HepG2 (cell line): ENCODE data around the gene SPC24. TPM values are rescaled to one million over a fixed set of nuclear protein-coding genes. Genes with fewer than 3 reads are reported as not detected.

Experiments used
- ATAC-seq: fragments of 200-7000 bp; cut with Tn5 transposase; 3 replicates; pipeline ENCODE4 v1.9.1; 2020; ENCODE audit warnings: mild to moderate bottlenecking, moderate library complexity
- BruUV-seq: library from RNA; stranded (reverse); fragments of 400-500 nt; replicated peaks from 2 replicates; lab custom pipeline; 2021; lab: Mats Ljungman, UMichigan
- CTCF ChIA-PET: fragments of 300-600 bp; formaldehyde crosslinking; extraction: SDS; loops from one replicate; lab custom pipeline; 2021; ENCODE audit warnings: low total read pairs, inconsistent platforms, low intra/inter-chr PET ratio; lab: Yijun Ruan, JAX
- POLR2A ChIA-PET: fragments of 350-600 bp; sonication (Branson Sonifier 250); formaldehyde crosslinking; loops from one replicate; lab custom pipeline; 2020; ENCODE audit warnings: antibody characterized with exemption, inconsistent platforms; lab: Yijun Ruan, JAX
- DNase-seq: peaks from one replicate; pipeline ENCODE4 v3.0.0-alpha.2; 2015; ENCODE audit warnings: low spot score
- FAIRE-seq: peaks from 3 replicates; lab custom pipeline; 2011; peaks lifted over from hg19 to GRCh38; lab: Jason Lieb, UNC
- H2AFZ ChIP-seq: one replicate; pipeline ENCODE4 v1.6.1; 2011; ENCODE audit warnings: low read length, inconsistent platforms
- H3K27ac ChIP-seq: fragments of 300-600 bp; 3 replicates; pipeline ENCODE4 v1.8.0; 2011; ENCODE audit warnings: mixed run types, mild to moderate bottlenecking, mixed read lengths, low read length, inconsistent platforms; ENCODE audit not compliant: insufficient read depth; ENCODE audit errors: extremely low read length
- H3K27me3 ChIP-seq, 2 experiments: fragments of 200-600 bp in 1 of 2; 2 replicates in 1 of 2; 3 replicates in 1 of 2; pipeline versions ENCODE4 v1.6.0 to v1.8.0; 2011; ENCODE audit warnings: low read length in 2 of 2, mild to moderate bottlenecking in 2 of 2, moderate library complexity in 2 of 2, inconsistent platforms in 1 of 2; ENCODE audit not compliant: insufficient read depth in 2 of 2, control insufficient read depth in 1 of 2
- H3K36me3 ChIP-seq, 2 experiments: fragments of 200-600 bp in 1 of 2; replicated peaks in 1 of 2; 2 replicates in 1 of 2; 3 replicates in 1 of 2; pipeline versions ENCODE4 v1.5.1 to v1.8.0; 2011; ENCODE audit warnings: low read length in 2 of 2, inconsistent platforms in 1 of 2; ENCODE audit not compliant: insufficient read depth in 2 of 2, control insufficient read depth in 1 of 2
- H3K4me1 ChIP-seq: 2 replicates; pipeline ENCODE4 v1.5.1; 2012; ENCODE audit warnings: low read length, inconsistent platforms; ENCODE audit not compliant: insufficient read depth
- H3K4me2 ChIP-seq: 2 replicates; pipeline ENCODE4 v1.6.0; 2011; ENCODE audit warnings: low read depth, low read length, inconsistent platforms
- H3K4me3 ChIP-seq, 3 experiments: fragments of 200-600 bp in 1 of 3; sonication (generic), shearing (Covaris generic) in 1 of 3; replicated peaks in 1 of 3; 2 replicates each; pipeline ENCODE4 v1.5.1; 2011 to 2016; ENCODE audit warnings: low read length in 3 of 3, inconsistent platforms in 2 of 3, low read depth in 2 of 3, mild to moderate bottlenecking in 2 of 3, control low read depth in 1 of 3, mixed read lengths in 1 of 3; ENCODE audit not compliant: insufficient read depth in 1 of 3
- H3K79me2 ChIP-seq: one replicate; pipeline ENCODE4 v1.6.1; 2011; ENCODE audit warnings: low read length, inconsistent platforms; ENCODE audit not compliant: insufficient read depth
- H3K9ac ChIP-seq: 2 replicates; pipeline ENCODE4 v1.6.0; 2011; ENCODE audit warnings: mild to moderate bottlenecking, low read depth, low read length, inconsistent platforms; ENCODE audit not compliant: insufficient read depth
- H3K9me3 ChIP-seq: 2 replicates; pipeline ENCODE4 v1.5.1; 2012; ENCODE audit warnings: mild to moderate bottlenecking, low read length
- H4K20me1 ChIP-seq: 2 replicates; pipeline ENCODE4 v1.6.0; 2011; ENCODE audit warnings: inconsistent platforms, mild to moderate bottlenecking, low read length, moderate library complexity; ENCODE audit not compliant: insufficient read depth
- KAT8 ChIP-seq: IDR thresholded peaks from 2 replicates; pipeline ENCODE4 v1.6.1; 2016; ENCODE audit warnings: missing genetic modification reagents, missing compliant biosample characterization
- POLR2G ChIP-seq: fragments of 200-400 bp; formaldehyde crosslinking; IDR thresholded peaks from 2 replicates; pipeline ENCODE4 v1.6.1; 2018; ENCODE audit warnings: mild to moderate bottlenecking, low read depth, low read length, moderate library complexity
- TCF12 ChIP-seq, 2 experiments: fragments of 450-650 bp in 1 of 2; sonication (generic) in 1 of 2; formaldehyde crosslinking in 1 of 2; IDR thresholded peaks; 2 replicates each; pipeline versions ENCODE4 v1.6.1 to v1.8.0; 2017 to 2022; ENCODE audit warnings: antibody characterized with exemption in 1 of 2, mild to moderate bottlenecking in 1 of 2, missing genetic modification reagents in 1 of 2, moderate library complexity in 1 of 2
- WGBS: methylation state at CpG from one replicate; pipeline ENCODE4 v1.1.6; 2017; ENCODE audit warnings: low lambda C conversion rate; 5-methylcytosine and 5-hydroxymethylcytosine counted together
- in situ Hi-C: cut with HindIII; loops from 2 replicates; pipeline ENCODE4 v1.10.0; 2017; ENCODE audit warnings: low pct_unique_long_range_greater_than_20kb; ENCODE audit not compliant: extremely low pct_ligation_motif_present
- intact Hi-C: fragments of 100-400 bp; cut with micrococcal nuclease; formaldehyde crosslinking; loops from one replicate; pipeline ENCODE4 v1.10.0; 2022; ENCODE audit not compliant: unreplicated experiment
- polyA plus RNA-seq, 8 experiments: library from polyadenylated mRNA; depleted of rRNA in 3 of 8; stranded (reverse) in 7 of 8; unstranded in 1 of 8; fragments of >200 nt; fragmentation: Illumina TruSeq in 4 of 8; extraction: Trizol in 4 of 8; gene quantifications; 2 replicates each; pipeline versions ENCODE4 v1.2.1 to v1.2.3, GENCODE V29; 2011 to 2016; ENCODE audit warnings: low read depth in 4 of 8, missing spikeins in 1 of 8, mixed read lengths in 1 of 8; ENCODE audit not compliant: insufficient read depth in 1 of 8
- total RNA-seq, 5 experiments: library from RNA; depleted of rRNA; stranded (reverse); fragments of >200 nt; fragmentation: Illumina TruSeq; extraction: Trizol; gene quantifications; 2 replicates each; pipeline ENCODE4 v1.2.3, GENCODE V29; 2016; ENCODE audit warnings: low read depth in 1 of 5
- TF ChIP-seq, protein P1 (sequence below): sonication (generic); formaldehyde crosslinking; IDR thresholded peaks from 2 replicates; pipeline ENCODE4 v1.8.0; 2022; ENCODE audit warnings: mild to moderate bottlenecking, missing genetic modification reagents, moderate library complexity
- TF ChIP-seq, protein P2 (sequence below): sonication (generic); formaldehyde crosslinking; IDR thresholded peaks from 2 replicates; pipeline ENCODE4 v1.5.1; 2020; ENCODE audit warnings: mild to moderate bottlenecking, moderate library complexity, missing genetic modification reagents

Gene SPC24
- total and polyA plus RNA-seq, 2 of the 13 experiments (the other 11 are each of a cell fraction or from before 2014, with no cell fraction given) = 10.0 to 46.2 TPM

DNA sequence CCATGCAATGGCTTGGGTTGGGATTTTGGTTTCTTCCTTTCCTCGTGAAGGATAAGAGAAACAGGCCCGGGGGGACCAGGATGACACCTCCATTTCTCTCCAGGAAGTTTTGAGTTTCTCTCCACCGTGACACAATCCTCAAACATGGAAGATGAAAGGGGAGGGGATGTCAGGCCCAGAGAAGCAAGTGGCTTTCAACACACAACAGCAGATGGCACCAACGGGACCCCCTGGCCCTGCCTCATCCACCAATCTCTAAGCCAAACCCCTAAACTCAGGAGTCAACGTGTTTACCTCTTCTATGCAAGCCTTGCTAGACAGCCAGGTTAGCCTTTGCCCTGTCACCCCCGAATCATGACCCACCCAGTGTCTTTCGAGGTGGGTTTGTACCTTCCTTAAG lies 24.1 kb downstream of the SPC24 start:
- Histone ChIP-seq H3K36me3 (peaks cover 25 to 41% of the 10 kb centered on the region in 2 experiments), H3K4me3 (no peak overlapping the region), H3K4me1 (peaks cover 54% of the 10 kb centered on the region), H2AFZ (no peak overlapping the region), H3K9ac (no peak overlapping the region), H3K4me2 (no peak overlapping the region), H3K9me3 (no peaks in the 10 kb centered on the region), H4K20me1 (peaks cover 55% of the 10 kb centered on the region), H3K27ac (peak overlapping the region; percentile 90), H3K79me2 (no peaks in the 10 kb centered on the region), H3K27me3 (no peaks in the 10 kb centered on the region; a peak in 1 of 5 replicates)
- intact Hi-C loops (loop anchor here (1.0 kb wide), 1 partner anchor 95 kb away; no protein-coding TSS in a partner anchor), in situ Hi-C loops (no loop called here)
- no peak for ATAC-seq
- ChIA-PET POLR2A (no interaction called here), CTCF (interaction anchor here (1.1 to 2.3 kb wide), 2 partner anchors 95 to 96 kb away, joined by 4 to 5 read pairs; no protein-coding TSS in a partner anchor)
- TF ChIP-seq POLR2G (peak; percentile 15; the same call in 1 of the 2 replicates), KAT8 (CRISPR knock-in tag) (no peak), TCF12 (IDR thresholded peaks at IDR 0.05) (no peak), TCF12 (CRISPR knock-in tag; IDR thresholded peaks at IDR 0.05) (0 out of 2 replicates have a peak, but pooled peaks have one; percentile 24)
- TF ChIP-seq, protein P1, sequence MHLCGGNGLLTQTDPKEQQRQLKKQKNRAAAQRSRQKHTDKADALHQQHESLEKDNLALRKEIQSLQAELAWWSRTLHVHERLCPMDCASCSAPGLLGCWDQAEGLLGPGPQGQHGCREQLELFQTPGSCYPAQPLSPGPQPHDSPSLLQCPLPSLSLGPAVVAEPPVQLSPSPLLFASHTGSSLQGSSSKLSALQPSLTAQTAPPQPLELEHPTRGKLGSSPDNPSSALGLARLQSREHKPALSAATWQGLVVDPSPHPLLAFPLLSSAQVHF (CRISPR knock-in tag) = 0 out of 2 replicates have a peak, but pooled peaks have one; percentile 17
- TF ChIP-seq, protein P2, sequence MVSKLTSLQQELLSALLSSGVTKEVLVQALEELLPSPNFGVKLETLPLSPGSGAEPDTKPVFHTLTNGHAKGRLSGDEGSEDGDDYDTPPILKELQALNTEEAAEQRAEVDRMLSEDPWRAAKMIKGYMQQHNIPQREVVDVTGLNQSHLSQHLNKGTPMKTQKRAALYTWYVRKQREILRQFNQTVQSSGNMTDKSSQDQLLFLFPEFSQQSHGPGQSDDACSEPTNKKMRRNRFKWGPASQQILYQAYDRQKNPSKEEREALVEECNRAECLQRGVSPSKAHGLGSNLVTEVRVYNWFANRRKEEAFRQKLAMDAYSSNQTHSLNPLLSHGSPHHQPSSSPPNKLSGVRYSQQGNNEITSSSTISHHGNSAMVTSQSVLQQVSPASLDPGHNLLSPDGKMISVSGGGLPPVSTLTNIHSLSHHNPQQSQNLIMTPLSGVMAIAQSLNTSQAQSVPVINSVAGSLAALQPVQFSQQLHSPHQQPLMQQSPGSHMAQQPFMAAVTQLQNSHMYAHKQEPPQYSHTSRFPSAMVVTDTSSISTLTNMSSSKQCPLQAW (CRISPR knock-in tag) = no peak
- WGBS = 93% methylated on average over 4 of the region's 7 CpGs
- no peak for DNase-seq
- FAIRE-seq = no peak
- TSS peak; percentile 62 for BruUV-seq
